H1 (cell line): ENCODE results near the gene KCNA5.

Experiments used
- ATF3 ChIP-seq: IDR thresholded peaks from 2 replicates; pipeline ENCODE4 v1.6.1; 2011; ENCODE audit warnings: low read depth, mild to moderate bottlenecking, low read length; ENCODE audit not compliant: insufficient read depth
- CEBPB ChIP-seq: IDR thresholded peaks from 2 replicates; pipeline ENCODE4 v1.6.1; 2012; ENCODE audit warnings: low read depth, low read length
- CTCF ChIP-seq, 3 experiments: IDR thresholded peaks; 1 replicate in 2 of 3; 2 replicates in 1 of 3; pipeline versions ENCODE4 v1.5.1 to v1.6.1; 2011; ENCODE audit warnings: low read length in 3 of 3, mild to moderate bottlenecking in 3 of 3, inconsistent platforms in 2 of 3, low read depth in 1 of 3, moderate library complexity in 1 of 3; ENCODE audit not compliant: insufficient read depth in 1 of 3; ENCODE audit errors: control extremely low read depth in 1 of 3
- EP300 ChIP-seq, 2 experiments: IDR thresholded peaks; 1 replicate in 1 of 2; 2 replicates in 1 of 2; pipeline ENCODE4 v1.6.1; 2011 to 2012; ENCODE audit warnings: low read depth in 2 of 2, low read length in 2 of 2, mild to moderate bottlenecking in 2 of 2, borderline replicate concordance in 1 of 2, inconsistent platforms in 1 of 2, moderate library complexity in 1 of 2
- EZH2 ChIP-seq: fragments of 200-600 bp; sonication (generic); IDR thresholded peaks from 2 replicates; pipeline ENCODE4 v1.7.1; 2012; ENCODE audit warnings: low read depth, mild to moderate bottlenecking, moderate library complexity, low read length, inconsistent platforms; ENCODE audit not compliant: severe bottlenecking
- HDAC2 ChIP-seq, 2 experiments: fragments of 300-600 bp in 1 of 2; sonication (generic) in 1 of 2; IDR thresholded peaks; 2 replicates each; pipeline ENCODE4 v1.6.1; 2011 to 2012; ENCODE audit warnings: low read depth in 2 of 2, low read length in 2 of 2, mild to moderate bottlenecking in 2 of 2, moderate library complexity in 2 of 2, borderline replicate concordance in 1 of 2, inconsistent platforms in 1 of 2
- HDAC6 ChIP-seq: IDR thresholded peaks from one replicate; pipeline ENCODE4 v1.7.1; 2012; ENCODE audit warnings: low read depth, mild to moderate bottlenecking, inconsistent platforms, low read length, moderate library complexity
- PHF8 ChIP-seq: fragments of 200-600 bp; sonication (generic); conservative IDR thresholded peaks from 2 replicates; pipeline ENCODE4 v1.7.1; 2012; ENCODE audit warnings: low read depth, mild to moderate bottlenecking, inconsistent platforms, low read length, moderate library complexity
- POLR2A ChIP-seq, 2 experiments: IDR thresholded peaks; 1 replicate in 1 of 2; 2 replicates in 1 of 2; pipeline ENCODE4 v1.6.1; 2011; ENCODE audit warnings: low read depth in 2 of 2, low read length in 2 of 2, mild to moderate bottlenecking in 2 of 2; ENCODE audit errors: control extremely low read depth in 1 of 2
- POLR2AphosphoS5 ChIP-seq: IDR thresholded peaks from 2 replicates; pipeline ENCODE4 v1.6.1; 2011; ENCODE audit warnings: low read depth, low read length
- SIN3A ChIP-seq, 2 experiments: IDR thresholded peaks in 1 of 2; conservative IDR thresholded peaks in 1 of 2; 2 replicates each; pipeline ENCODE4 v1.6.1; 2011 to 2012; ENCODE audit warnings: low read length in 2 of 2, improper control_type of control experiment in 1 of 2, low read depth in 1 of 2, mild to moderate bottlenecking in 1 of 2
- SIRT6 ChIP-seq: IDR thresholded peaks from one replicate; pipeline ENCODE4 v1.7.1; 2012; ENCODE audit warnings: low read length, inconsistent platforms
- YY1 ChIP-seq: IDR thresholded peaks from 2 replicates; pipeline ENCODE4 v1.6.1; 2011; ENCODE audit warnings: low read depth, mild to moderate bottlenecking, low read length

- TF ChIP-seq CTCF (IDR thresholded peaks at IDR 0.05; ENCODE audit: control extremely low read depth in 1 of 3, insufficient read depth in 1 of 3, low read depth in 1 of 3, low read length in 3 of 3) = no peak
- TF ChIP-seq EZH2 = no peak
- TF ChIP-seq YY1 = no peak
- TF ChIP-seq ATF3 = no peak
- TF ChIP-seq SIN3A (conservative IDR thresholded peaks at IDR 0.05 in 1 of 2, IDR thresholded peaks at IDR 0.05 in 1 of 2; ENCODE audit: low read depth in 1 of 2, low read length in 2 of 2) = no peak
- no peak for TF ChIP-seq EP300 (IDR thresholded peaks at IDR 0.05; ENCODE audit: borderline replicate concordance in 1 of 2, low read depth in 2 of 2, low read length in 2 of 2)
- no peak for TF ChIP-seq CEBPB
- no peak for TF ChIP-seq SIRT6
- no peak for TF ChIP-seq PHF8
- TF ChIP-seq HDAC6 = no peak
- no peak for TF ChIP-seq POLR2AphosphoS5
- TF ChIP-seq HDAC2 (IDR thresholded peaks at IDR 0.05; ENCODE audit: borderline replicate concordance in 1 of 2, low read depth in 2 of 2, low read length in 2 of 2) = no peak
- no peak for TF ChIP-seq POLR2A (IDR thresholded peaks at IDR 0.05; ENCODE audit: control extremely low read depth in 1 of 2, low read depth in 2 of 2, low read length in 2 of 2)
These were observed 33.5 kb upstream of the KCNA5 start for GRCh38 chr12:5010151-5010550.
